ENCODE measurements around the gene RPS17. TPM values are rescaled to one million over a fixed set of nuclear protein-coding genes. Genes with fewer than 3 reads are reported as not detected.

RPS17 gene
- total RNA-seq, 1 experiment from 2014 or later = 2,241 TPM

- DNase-seq (ENCODE audit: low spot score) = no peak
- no peak for TF ChIP-seq ETV6 (CRISPR knock-in tag; IDR thresholded peaks at IDR 0.05)
- no peak for TF ChIP-seq ZNF232 (CRISPR knock-in tag; IDR thresholded peaks at IDR 0.05)
- no peak for TF ChIP-seq RORB (CRISPR knock-in tag; IDR thresholded peaks at IDR 0.05)
- no peak for TF ChIP-seq FOXK1 (CRISPR knock-in tag; IDR thresholded peaks at IDR 0.05)
- Mint-ChIP-seq H3K9me3 (no peaks in the 10 kb centered on the region), H3K36me3 (no peaks in the 10 kb centered on the region), H3K4me1 (peaks cover 25% of the 10 kb centered on the region), H3K27me3 (ENCODE audit: low read depth) (peaks cover 3% of the 10 kb centered on the region), H3K27ac (no peak overlapping the region), H3K4me3 (no peak overlapping the region)
- CTCF ChIA-PET = interaction anchor here (0.8 kb wide), 1 partner anchor 14 kb away, joined by 3 read pairs; no protein-coding TSS in a partner anchor
- ATAC-seq = no peak
- POLR2A ChIA-PET = no interaction called here
These were observed 29.6 kb upstream of the RPS17 start for GRCh38 chr15:82569834-82570233.

DNA sequence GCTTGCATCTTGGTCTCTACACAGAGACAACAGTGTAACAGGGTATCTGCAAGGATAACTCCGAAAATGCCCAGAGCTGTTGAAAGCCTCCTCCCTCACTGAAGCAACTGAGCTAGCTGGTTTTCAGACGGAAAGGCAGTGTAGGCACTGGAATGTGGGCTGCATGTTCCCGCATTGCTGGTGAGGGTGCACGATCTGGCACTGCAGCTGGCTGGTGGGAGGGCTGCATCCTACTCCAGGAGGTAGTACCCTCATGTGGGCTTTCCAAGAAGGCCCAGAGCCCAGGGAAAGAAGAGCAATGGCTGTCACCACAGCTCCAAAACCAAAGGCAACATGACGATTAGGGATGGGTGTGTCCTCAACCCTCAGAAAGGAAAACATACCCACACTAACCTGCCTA lies 28.7 kb upstream of the RPS17 start:
- Mint-ChIP-seq H3K36me3 (no peaks in the 10 kb centered on the region), H3K9me3 (no peaks in the 10 kb centered on the region), H3K4me3 (no peak overlapping the region), H3K27me3 (ENCODE audit: low read depth) (peaks cover 3% of the 10 kb centered on the region), H3K4me1 (peaks cover 26% of the 10 kb centered on the region), H3K27ac (no peak overlapping the region)
- ATAC-seq (no peak), DNase-seq (ENCODE audit: low spot score) (no peak)
- CTCF ChIA-PET = interaction anchor here (1.1 kb wide), 1 partner anchor 28 kb away, joined by 3 read pairs; no protein-coding TSS in a partner anchor
- POLR2A ChIA-PET = no interaction called here
- TF ChIP-seq TP53 (CRISPR knock-in tag; IDR thresholded peaks at IDR 0.05) = no peak
- no peak for TF ChIP-seq CBFB (CRISPR knock-in tag; IDR thresholded peaks at IDR 0.05; ENCODE audit: low read depth)
- TF ChIP-seq IRF2 (CRISPR knock-in tag; IDR thresholded peaks at IDR 0.05; ENCODE audit: borderline replicate concordance, low read depth) = no peak

- no peak overlapping the region for H3K27ac Mint-ChIP-seq
- H3K4me3 Mint-ChIP-seq = no peak overlapping the region
- H3K36me3 Mint-ChIP-seq = no peaks in the 10 kb centered on the region
- DNase-seq (ENCODE audit: low spot score) = no peak
- ATAC-seq = no peak
- POLR2A ChIA-PET = no interaction called here
- CTCF ChIA-PET = interaction anchor here (1.4 kb wide), 1 partner anchor 18 kb away, joined by 3 read pairs; no protein-coding TSS in a partner anchor
- H3K9me3 Mint-ChIP-seq = no peaks in the 10 kb centered on the region
- H3K4me1 Mint-ChIP-seq = peaks cover 26% of the 10 kb centered on the region
- H3K27me3 Mint-ChIP-seq (ENCODE audit: low read depth) = peaks cover 2% of the 10 kb centered on the region
- TF ChIP-seq RORB (CRISPR knock-in tag; IDR thresholded peaks at IDR 0.05) (no peak), TEAD1 (CRISPR knock-in tag; IDR thresholded peaks at IDR 0.05) (no peak), TP53 (CRISPR knock-in tag; IDR thresholded peaks at IDR 0.05) (no peak), GRHL2 (CRISPR knock-in tag; IDR thresholded peaks at IDR 0.05; ENCODE audit: insufficient replicate concordance, severe bottlenecking) (no peak), ZNF416 (CRISPR knock-in tag; IDR thresholded peaks at IDR 0.05) (no peak), SMAD3 (CRISPR knock-in tag; IDR thresholded peaks at IDR 0.05; ENCODE audit: borderline replicate concordance) (no peak), PRDM15 (CRISPR knock-in tag; IDR thresholded peaks at IDR 0.05) (no peak), KAT7 (CRISPR knock-in tag; IDR thresholded peaks at IDR 0.05; ENCODE audit: borderline replicate concordance) (no peak), ATF1 (CRISPR knock-in tag; IDR thresholded peaks at IDR 0.05) (no peak), AR (CRISPR knock-in tag; IDR thresholded peaks at IDR 0.05) (no peak), IRF1 (CRISPR knock-in tag; IDR thresholded peaks at IDR 0.05) (no peak), PRRX2 (CRISPR knock-in tag; IDR thresholded peaks at IDR 0.05) (no peak), STAT6 (CRISPR knock-in tag; conservative IDR thresholded peaks at IDR 0.05; ENCODE audit: low read depth) (no peak), ZNF396 (CRISPR knock-in tag; IDR thresholded peaks at IDR 0.05; ENCODE audit: borderline replicate concordance) (no peak), SP1 (CRISPR knock-in tag; conservative IDR thresholded peaks at IDR 0.05) (no peak), USF2 (CRISPR knock-in tag; IDR thresholded peaks at IDR 0.05) (no peak)
These were observed 27.4 kb upstream of the RPS17 start for GRCh38 chr15:82567661-82568060.

Measured in WTC11 (cell line).